ENCODE data around the gene ST3GAL2.

- TF ChIP-seq POLR2A (IDR thresholded peaks at IDR 0.05; ENCODE audit: low read depth, low read length) (no peak), POLR2AphosphoS5 (IDR thresholded peaks at IDR 0.05; ENCODE audit: low read depth, low read length) (no peak), TAF1 (IDR thresholded peaks at IDR 0.05; ENCODE audit: borderline replicate concordance, low read depth, low read length) (no peak)
Observed at GRCh38 chr16:70463235-70463634, 24.3 kb upstream of the ST3GAL2 start.
